ENCODE results near the gene DNM1L.
"Not testable (repeated sequence)": the region's sequence is repeated elsewhere in the genome, so short reads cannot be mapped to it uniquely, and the experiment has no call there.

The DNM1L gene

DNA sequence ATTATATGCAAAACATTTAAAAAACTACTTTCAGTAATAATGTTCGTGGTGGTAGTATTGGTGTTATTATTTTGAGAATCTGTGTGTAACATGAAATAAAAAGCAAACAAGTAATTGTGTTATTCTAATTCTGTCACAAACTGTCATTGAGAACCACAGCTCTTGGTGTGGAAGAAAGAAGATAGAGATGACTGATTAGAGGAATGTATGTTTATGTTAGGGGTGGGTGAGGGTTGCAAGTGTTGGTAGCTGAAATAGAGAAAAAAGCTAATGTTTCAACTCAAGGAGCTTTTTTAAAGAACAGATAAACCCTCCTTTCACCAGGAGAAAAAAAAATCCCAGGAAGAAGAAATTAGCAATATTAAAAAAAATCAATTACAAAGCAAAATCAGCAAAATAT, 18.3 kb downstream of the DNM1L start:
- DNase-seq (ENCODE audit: low spot score): no peak

DNA sequence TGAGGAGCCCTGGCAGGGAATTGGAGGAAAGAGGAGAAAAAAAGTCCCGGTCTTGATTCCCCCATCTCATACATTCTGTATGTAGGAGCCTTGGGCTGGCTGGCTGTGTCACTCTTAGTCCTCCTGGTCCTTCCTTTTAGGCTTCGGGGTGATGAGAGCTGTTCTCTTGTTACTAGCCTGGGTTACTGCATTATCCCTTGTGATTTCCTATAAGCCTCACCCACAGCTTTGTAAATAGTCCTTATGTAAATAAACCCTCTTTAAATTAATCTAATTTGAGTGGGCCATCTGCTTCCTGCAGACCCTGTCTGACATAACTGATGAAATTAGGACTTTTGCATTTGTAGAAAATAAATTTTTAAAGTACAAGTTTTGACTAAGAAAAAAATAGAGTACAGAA, 19.2 kb downstream of the DNM1L start:
- no peak for DNase-seq (ENCODE audit: low spot score)

DNA sequence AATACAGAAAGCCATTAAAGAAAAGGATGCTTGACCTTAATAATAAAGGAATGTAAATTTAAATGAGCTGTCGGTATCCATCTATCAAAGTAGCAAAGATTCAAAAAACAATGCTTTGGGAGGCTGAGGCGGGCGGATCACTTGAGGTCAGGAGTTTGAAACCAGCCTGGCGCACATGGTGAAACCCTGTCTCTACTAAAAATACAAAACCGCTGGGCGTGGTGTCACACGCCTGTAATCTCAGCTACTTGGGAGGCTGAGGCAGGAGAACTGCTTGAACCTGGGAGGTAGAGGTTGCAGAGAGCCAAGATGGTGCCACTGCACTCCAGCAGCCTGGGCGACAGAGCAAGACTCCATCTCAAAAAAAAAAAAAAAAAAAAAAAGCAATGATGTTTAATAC, 20.3 kb downstream of the DNM1L start:
- DNase-seq (ENCODE audit: low spot score): not testable (repeated sequence)

- no peak for DNase-seq (ENCODE audit: low spot score)
These were observed 23.4 kb downstream of the DNM1L start for GRCh38 chr12:32702473-32702872.

GRCh38 chr12:32702946-32703345, 23.8 kb downstream of the DNM1L start:
- no peak for DNase-seq (ENCODE audit: low spot score)

DNA sequence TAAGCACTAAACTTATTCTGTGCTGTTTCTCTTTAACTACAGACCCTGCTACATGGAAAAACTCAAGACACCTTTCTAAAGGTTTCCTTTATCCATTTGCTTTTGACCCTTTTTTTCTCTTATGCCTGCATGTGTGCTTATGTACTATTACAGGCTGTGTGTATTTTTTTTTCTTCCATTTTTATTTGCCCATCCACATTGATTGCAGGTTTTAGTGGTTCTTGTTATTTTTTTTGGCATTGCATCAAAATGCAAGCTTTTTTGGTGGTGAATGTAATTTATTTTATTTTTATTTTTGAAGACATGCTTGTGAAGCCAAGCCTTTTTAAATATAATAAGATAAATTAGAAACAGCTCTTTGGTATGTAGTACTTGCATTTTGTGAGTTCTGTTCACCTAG, 26.7 kb downstream of the DNM1L start:
- DNase-seq (ENCODE audit: low spot score): no peak

DNA sequence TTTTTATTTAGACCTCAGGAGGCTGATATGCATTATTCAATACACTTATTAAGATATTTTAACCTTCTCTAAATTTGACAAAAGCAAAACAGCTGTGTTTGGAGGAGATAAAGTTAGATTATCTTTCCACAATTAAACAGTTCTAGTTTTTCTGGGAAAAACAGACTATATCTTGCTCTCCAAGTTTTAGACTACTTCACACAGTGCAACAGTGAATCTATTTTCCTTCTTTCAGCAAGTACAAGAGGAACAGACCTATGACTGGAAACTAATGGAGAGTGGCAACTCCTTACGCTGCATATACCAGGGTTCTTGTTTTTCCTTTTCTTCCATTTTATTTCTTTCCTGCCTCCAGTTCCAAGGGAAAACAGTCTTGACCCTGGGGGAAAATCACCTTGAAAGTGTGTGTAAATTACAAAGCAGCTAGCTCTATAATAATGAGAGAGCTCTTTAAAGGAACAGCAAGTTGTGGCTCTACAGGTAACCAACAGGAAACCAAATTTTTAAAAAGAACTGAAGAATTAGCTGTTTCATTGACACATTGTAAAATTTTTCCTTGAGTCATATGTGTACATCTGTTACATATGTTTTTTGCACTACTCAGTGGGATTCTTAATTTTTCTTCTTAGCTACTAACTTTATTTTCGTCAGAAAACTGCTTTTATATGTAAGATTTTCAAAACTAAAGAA, 27.4 kb downstream of the DNM1L start:
- DNase-seq (ENCODE audit: low spot score): no peak

GRCh38 chr12:32708926-32709325, 29.8 kb downstream of the DNM1L start:
- no peak for DNase-seq (ENCODE audit: low spot score)

- no peak for DNase-seq (ENCODE audit: low spot score)
These were observed 35.7 kb downstream of the DNM1L start for GRCh38 chr12:32714772-32715171.

- DNase-seq (ENCODE audit: low spot score): no peak
These were observed 39.8 kb downstream of the DNM1L start for GRCh38 chr12:32718926-32719325.

DNA sequence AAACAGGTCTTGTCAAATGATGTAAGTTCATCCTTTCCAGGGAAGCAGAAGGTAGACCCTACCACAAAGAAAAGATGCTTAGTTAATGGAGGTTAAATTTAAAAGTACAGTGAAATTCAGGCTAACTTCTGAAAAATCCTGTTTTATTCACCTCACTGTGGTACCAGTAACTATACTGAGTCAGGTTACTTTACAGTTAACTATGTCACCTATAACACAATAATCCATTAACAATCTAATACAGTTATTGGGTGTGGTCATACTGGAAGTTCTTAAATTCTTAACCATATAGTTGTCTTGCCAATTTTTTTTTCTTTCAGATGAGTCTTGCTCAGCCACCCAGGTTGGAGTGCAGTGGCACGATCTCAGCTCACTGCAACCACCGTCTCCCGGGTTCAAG, 46.2 kb downstream of the DNM1L start:
- not testable (repeated sequence) for DNase-seq (ENCODE audit: low spot score)

- no peak for DNase-seq (ENCODE audit: low spot score)
These were observed 47.2 kb downstream of the DNM1L start for GRCh38 chr12:32726286-32726685.

DNA sequence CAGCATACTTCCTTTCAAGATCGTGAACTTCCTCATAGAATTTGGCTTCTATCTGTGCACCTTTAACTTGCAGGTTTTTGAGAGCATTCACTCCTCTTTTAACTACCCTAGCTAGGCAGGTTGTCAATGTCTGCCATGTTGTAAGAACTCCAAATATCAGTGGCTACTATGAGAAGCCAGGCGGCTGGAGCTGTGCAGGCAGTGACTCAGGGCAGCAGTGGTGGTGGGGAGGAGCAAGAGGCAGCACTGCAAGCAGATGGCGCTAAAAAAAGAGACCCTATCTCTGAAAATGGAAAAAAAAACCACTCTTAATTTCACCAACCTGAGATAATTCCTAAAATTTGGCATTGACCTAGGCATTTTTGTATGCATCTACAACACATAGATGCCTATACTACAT, 48.1 kb downstream of the DNM1L start:
- DNase-seq (ENCODE audit: low spot score): no peak

GRCh38 chr12:32734952-32735351, 55.9 kb downstream of the DNM1L start:
- no peak for DNase-seq (ENCODE audit: low spot score)

DNA sequence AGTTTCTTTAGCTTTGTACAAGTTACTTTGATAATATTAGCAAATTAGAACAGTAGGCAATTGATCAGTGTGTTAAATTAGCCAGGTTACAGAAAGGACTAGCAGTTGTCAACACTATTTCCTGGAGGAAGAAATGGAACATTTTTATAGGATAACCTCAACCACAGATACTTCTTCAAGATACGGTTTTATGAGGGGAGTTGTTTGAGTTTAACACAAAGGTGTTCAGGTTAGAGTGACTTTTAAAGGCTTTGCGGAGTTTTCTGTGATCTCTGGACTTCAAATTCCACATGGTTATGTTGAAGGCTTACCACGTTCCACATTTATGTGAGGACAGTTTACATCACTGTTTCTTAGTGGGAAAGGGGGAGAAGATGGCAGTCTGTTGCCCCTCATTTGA, 57.3 kb downstream of the DNM1L start:
- DNase-seq (ENCODE audit: low spot score): no peak

GRCh38 chr12:32737715-32738114, 58.6 kb downstream of the DNM1L start:
- DNase-seq (ENCODE audit: low spot score): no peak

GRCh38 chr12:32739279-32739678, 60.2 kb downstream of the DNM1L start:
- no peak for DNase-seq (ENCODE audit: low spot score)

- DNase-seq (ENCODE audit: low spot score): no peak
These were observed 63.0 kb downstream of the DNM1L start for GRCh38 chr12:32742133-32742532.

- DNase-seq (ENCODE audit: low spot score): no peak
These were observed 64.2 kb downstream of the DNM1L start for GRCh38 chr12:32743264-32743663.

GRCh38 chr12:32753605-32754004, 74.5 kb downstream of the DNM1L start:
- DNase-seq (ENCODE audit: low spot score): no peak

DNA sequence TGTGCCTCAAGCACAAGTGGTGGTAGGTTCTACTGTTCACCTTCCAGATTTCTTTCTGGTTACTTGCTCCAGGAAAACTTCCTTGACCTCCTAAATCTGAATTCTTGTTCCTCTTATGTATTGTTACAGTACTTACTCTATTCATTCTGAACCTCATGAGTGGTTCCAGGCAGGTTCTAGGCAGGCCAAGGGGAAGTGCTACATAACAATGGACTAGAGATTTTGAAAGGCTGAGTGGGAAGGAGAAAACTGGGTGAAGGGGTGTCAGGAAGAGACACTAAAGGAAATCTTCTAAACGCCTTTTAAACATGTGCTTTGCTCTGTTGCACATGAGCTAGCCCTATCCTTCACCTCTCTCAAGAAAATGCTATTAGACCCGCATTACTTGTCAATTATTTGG, 75.0 kb downstream of the DNM1L start:
- no peak for DNase-seq (ENCODE audit: low spot score)

DNA sequence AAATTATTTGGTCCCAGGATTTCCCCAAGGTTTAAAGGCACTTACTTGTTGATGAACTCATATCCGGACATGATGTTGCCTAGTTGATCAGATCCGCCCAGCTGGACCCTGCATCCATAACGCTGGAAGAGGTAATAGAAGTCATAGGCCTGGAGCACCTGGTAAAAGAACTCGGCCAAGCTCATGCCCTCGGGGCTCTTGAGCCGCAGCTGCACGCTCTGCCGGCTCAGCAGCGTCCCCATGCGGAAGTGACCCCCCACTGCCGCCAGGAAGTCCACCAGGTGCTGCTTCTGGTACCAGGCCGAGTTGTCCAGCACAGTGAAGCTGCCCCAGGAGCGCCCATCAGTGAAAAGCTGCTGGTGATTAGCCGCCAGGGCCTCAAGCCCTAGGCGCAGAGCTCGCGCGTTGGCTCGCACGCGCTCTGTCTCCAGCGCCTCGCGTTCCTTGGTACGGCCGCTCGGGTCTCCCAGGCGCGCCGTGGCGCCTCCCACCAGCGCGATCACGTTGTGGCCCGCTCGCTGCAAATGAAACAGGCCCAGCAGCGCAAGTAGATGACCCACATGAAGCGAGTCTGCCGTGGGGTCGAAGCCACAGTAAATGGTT, 76.1 kb downstream of the DNM1L start:
- peak; percentile 71 for DNase-seq (ENCODE audit: low spot score)

- DNase-seq (ENCODE audit: low spot score): peak; percentile 99
These were observed 76.8 kb downstream of the DNM1L start, which contains the start of gene YARS2 for GRCh38 chr12:32755654-32756475. Gene YARS2 (minus strand): TSS chr12:32755897. CDS start chr12:32755874, 23 bp downstream.
